ENCODE measurements around the gene FBL. TPM values are rescaled to one million over a fixed set of nuclear protein-coding genes. Genes with fewer than 3 reads are reported as not detected.

Gene FBL
- total RNA-seq, 1 experiment from 2014 or later, result 554 TPM

GRCh38 chr19:39827216-39827615 is 19.0 kb downstream of the FBL start:
- Histone ChIP-seq H3K36me3 (ENCODE audit: control insufficient read depth in 1 of 2, insufficient read depth in 2 of 2, low read length in 2 of 2) (peaks cover 28 to 57% of the 10 kb centered on the region in 2 experiments; a peak in 3 of 4 replicates), H3K9me3 (ENCODE audit: control insufficient read depth in 1 of 2, insufficient read depth in 1 of 2, low read depth in 1 of 2, low read length in 2 of 2) (no peaks in the 10 kb centered on the region), H3K4me3 (replicated peaks in 1 of 2; ENCODE audit: low read depth in 1 of 2, low read length in 2 of 2) (no peak overlapping the region), H4K20me1 (ENCODE audit: insufficient read depth) (no peaks in the 10 kb centered on the region), H2AFZ (ENCODE audit: low read depth, low read length, poor library complexity, severe bottlenecking) (no peak overlapping the region), H3K27me3 (ENCODE audit: insufficient read depth, low read length) (no peaks in the 10 kb centered on the region), H3K79me2 (ENCODE audit: insufficient read depth, low read length) (no peaks in the 10 kb centered on the region), H3K4me1 (ENCODE audit: control insufficient read depth in 1 of 2, insufficient read depth in 2 of 2, low read length in 2 of 2) (no peaks in the 10 kb centered on the region), H3K9me2 (ENCODE audit: insufficient read depth) (no peaks in the 10 kb centered on the region), H3K27ac (ENCODE audit: low read depth, low read length) (no peak overlapping the region), H3K9ac (ENCODE audit: low read length) (no peak overlapping the region), H3K4me2 (ENCODE audit: low read length) (no peak overlapping the region)
- intact Hi-C loops (cut with micrococcal nuclease), result no loop called here
- POLR2A ChIA-PET, result interaction anchor here (0.7 kb wide), 1 partner anchor 435 kb away, joined by 4 read pairs; no protein-coding TSS in a partner anchor
- RAD21 ChIA-PET (ENCODE audit: low non-redundant PET in 1 of 2, low total read pairs in 2 of 2, uncharacterized antibody in 2 of 2, unreplicated experiment in 2 of 2), result no interaction called here
- BruUV-seq (replicated peaks), result no TSS peak
- no peak for DNase-seq (ENCODE audit: low read depth, low spot score)
- CTCF ChIA-PET, result interaction anchor here (1.2 kb wide), 1 partner anchor 17 kb away, joined by 3 read pairs; no protein-coding TSS in a partner anchor
- TF ChIP-seq, protein P1, sequence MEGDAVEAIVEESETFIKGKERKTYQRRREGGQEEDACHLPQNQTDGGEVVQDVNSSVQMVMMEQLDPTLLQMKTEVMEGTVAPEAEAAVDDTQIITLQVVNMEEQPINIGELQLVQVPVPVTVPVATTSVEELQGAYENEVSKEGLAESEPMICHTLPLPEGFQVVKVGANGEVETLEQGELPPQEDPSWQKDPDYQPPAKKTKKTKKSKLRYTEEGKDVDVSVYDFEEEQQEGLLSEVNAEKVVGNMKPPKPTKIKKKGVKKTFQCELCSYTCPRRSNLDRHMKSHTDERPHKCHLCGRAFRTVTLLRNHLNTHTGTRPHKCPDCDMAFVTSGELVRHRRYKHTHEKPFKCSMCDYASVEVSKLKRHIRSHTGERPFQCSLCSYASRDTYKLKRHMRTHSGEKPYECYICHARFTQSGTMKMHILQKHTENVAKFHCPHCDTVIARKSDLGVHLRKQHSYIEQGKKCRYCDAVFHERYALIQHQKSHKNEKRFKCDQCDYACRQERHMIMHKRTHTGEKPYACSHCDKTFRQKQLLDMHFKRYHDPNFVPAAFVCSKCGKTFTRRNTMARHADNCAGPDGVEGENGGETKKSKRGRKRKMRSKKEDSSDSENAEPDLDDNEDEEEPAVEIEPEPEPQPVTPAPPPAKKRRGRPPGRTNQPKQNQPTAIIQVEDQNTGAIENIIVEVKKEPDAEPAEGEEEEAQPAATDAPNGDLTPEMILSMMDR (IDR thresholded peaks at IDR 0.05 in 2 of 3, conservative IDR thresholded peaks at IDR 0.05 in 1 of 3; ENCODE audit: borderline replicate concordance in 1 of 3, insufficient read depth in 1 of 3, low read depth in 2 of 3, low read length in 2 of 3), result no peak
- TF ChIP-seq CBX3 (IDR thresholded peaks at IDR 0.05; ENCODE audit: low read depth), result no peak
- TF ChIP-seq EZH2phosphoT487 (IDR thresholded peaks at IDR 0.05; ENCODE audit: borderline replicate concordance), result no peak
- TF ChIP-seq JUND (IDR thresholded peaks at IDR 0.05), result no peak
- no peak for TF ChIP-seq ATF3 (IDR thresholded peaks at IDR 0.05)
- TF ChIP-seq POLR2A (IDR thresholded peaks at IDR 0.05; ENCODE audit: borderline replicate concordance, extremely low read depth, insufficient read depth, insufficient read length), result no peak
- no peak for TF ChIP-seq RAD21 (IDR thresholded peaks at IDR 0.05; ENCODE audit: low read depth)
- TF ChIP-seq, protein P2, sequence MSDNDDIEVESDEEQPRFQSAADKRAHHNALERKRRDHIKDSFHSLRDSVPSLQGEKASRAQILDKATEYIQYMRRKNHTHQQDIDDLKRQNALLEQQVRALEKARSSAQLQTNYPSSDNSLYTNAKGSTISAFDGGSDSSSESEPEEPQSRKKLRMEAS (IDR thresholded peaks at IDR 0.05), result no peak
- TF ChIP-seq POLR2AphosphoS5 (IDR thresholded peaks at IDR 0.05; ENCODE audit: low read depth, low read length), result no peak
- no peak for TF ChIP-seq SIN3A (IDR thresholded peaks at IDR 0.05; ENCODE audit: low read depth)
- no peak for TF ChIP-seq CEBPB (IDR thresholded peaks at IDR 0.05; ENCODE audit: low read depth)
- TF ChIP-seq ZFX (IDR thresholded peaks at IDR 0.05), result no peak
- no peak for TF ChIP-seq ELF1 (IDR thresholded peaks at IDR 0.05; ENCODE audit: borderline replicate concordance, low read depth)
- no peak for TF ChIP-seq REST (IDR thresholded peaks at IDR 0.05; ENCODE audit: low read depth)
- no peak for TF ChIP-seq TCF7L2 (IDR thresholded peaks at IDR 0.05; ENCODE audit: borderline replicate concordance, extremely low read depth, insufficient read depth, insufficient read length)
- TF ChIP-seq YY1 (IDR thresholded peaks at IDR 0.05; ENCODE audit: extremely low read depth, insufficient replicate concordance, low read depth, low read length), result no peak
- TF ChIP-seq SRF (IDR thresholded peaks at IDR 0.05; ENCODE audit: low read depth), result no peak
- no peak for ATAC-seq

Data from HCT116 (cell line).